OCI-M2 (cell line): ENCODE measurements around the gene FOXD4L3.
"Not testable (repeated sequence)": the region's sequence is repeated elsewhere in the genome, so short reads cannot be mapped to it uniquely, and the experiment has no call there.

Experiments used
- DNase-seq: peaks from one replicate; lab custom pipeline; 2025; ENCODE audit not compliant: unreplicated experiment; lab: John Stamatoyannopoulos, UW

FOXD4L3 gene

GRCh38 chr9:68343992-68344391, 41.3 kb downstream of the FOXD4L3 start:
- DNase-seq = not testable (repeated sequence)

- not testable (repeated sequence) for DNase-seq
Measured at GRCh38 chr9:68351689-68352088, 49.0 kb downstream of the FOXD4L3 start.
